PC-9 (cell line): ENCODE measurements around the gene RARS1.

ENCODE experiments used
- EZH2 ChIP-seq: fragments of 200-600 bp; sonication (generic); IDR thresholded peaks from 2 replicates; pipeline ENCODE4 v1.8.0; 2017; ENCODE audit warnings: antibody characterized with exemption, low read depth
- TF ChIP-seq, protein P1 (sequence below): fragments of 200-600 bp; sonication (generic); conservative IDR thresholded peaks from 2 replicates; pipeline ENCODE4 v1.6.1; 2017; ENCODE audit warnings: mixed run types, antibody characterized with exemption, mild to moderate bottlenecking, moderate library complexity

DNA sequence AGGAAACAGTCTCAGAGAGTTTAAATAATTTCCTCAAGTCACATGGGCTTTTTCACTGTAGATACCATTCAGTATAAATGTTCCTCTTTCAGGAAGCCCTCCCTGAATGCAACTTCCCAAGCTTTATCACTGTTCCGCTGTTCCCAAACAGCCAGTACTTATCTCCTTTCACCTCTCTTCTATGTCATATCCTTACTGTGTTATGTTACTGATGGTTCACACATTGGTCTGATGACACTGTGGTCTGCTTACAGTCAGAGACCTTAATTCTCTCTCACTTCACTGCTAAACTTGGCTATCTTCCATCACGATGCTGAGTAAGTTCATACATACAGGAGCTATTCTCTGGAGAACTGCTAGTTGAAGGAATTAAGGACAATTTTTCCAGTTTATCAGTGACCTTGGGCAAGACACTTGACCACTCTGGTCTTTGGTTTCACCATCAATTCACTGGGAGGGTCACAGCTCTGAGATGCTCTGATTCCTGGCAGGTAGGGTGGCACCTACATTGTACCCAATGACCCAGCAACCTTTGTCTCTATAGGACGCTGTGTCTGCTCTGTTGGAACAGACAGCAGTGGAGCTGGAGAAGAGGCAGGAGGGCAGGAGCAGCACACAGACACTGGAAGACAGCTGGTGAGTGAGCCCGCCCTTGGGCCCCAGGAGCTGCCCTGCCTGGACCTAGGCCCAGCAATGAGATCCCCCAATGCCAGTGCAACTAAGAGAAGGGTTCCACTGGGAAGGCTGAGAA is 42.1 kb upstream of the RARS1 start:
- TF ChIP-seq, protein P1, sequence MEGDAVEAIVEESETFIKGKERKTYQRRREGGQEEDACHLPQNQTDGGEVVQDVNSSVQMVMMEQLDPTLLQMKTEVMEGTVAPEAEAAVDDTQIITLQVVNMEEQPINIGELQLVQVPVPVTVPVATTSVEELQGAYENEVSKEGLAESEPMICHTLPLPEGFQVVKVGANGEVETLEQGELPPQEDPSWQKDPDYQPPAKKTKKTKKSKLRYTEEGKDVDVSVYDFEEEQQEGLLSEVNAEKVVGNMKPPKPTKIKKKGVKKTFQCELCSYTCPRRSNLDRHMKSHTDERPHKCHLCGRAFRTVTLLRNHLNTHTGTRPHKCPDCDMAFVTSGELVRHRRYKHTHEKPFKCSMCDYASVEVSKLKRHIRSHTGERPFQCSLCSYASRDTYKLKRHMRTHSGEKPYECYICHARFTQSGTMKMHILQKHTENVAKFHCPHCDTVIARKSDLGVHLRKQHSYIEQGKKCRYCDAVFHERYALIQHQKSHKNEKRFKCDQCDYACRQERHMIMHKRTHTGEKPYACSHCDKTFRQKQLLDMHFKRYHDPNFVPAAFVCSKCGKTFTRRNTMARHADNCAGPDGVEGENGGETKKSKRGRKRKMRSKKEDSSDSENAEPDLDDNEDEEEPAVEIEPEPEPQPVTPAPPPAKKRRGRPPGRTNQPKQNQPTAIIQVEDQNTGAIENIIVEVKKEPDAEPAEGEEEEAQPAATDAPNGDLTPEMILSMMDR: no peak
- TF ChIP-seq EZH2: no peak
